Stomach (tissue), 9 donors: ENCODE measurements around the gene ESR2. TPM values are rescaled to one million over a fixed set of nuclear protein-coding genes. Genes with fewer than 3 reads are reported as not detected.

Source experiments
- DNase-seq, 2 donors: peaks; one replicate each; pipeline versions ENCODE4 v3.0.0 to v3.0.0-alpha.2; 2013 to 2019
- H3K27ac ChIP-seq, 5 donors: fragments of 200-600 bp in 4 of 5; sonication (generic) in 4 of 5; one replicate each; pipeline ENCODE4 v1.5.1; 2013 to 2019; ENCODE audit warnings: mild to moderate bottlenecking in 1 of 5, moderate library complexity in 1 of 5
- H3K27me3 ChIP-seq, 3 donors: fragments of 200-600 bp; sonication (generic); one replicate each; pipeline ENCODE4 v1.5.1; 2017 to 2019; ENCODE audit warnings: mixed run types in 1 of 3
- H3K36me3 ChIP-seq, 4 donors: fragments of 200-600 bp; sonication (generic); 1 replicate in 3 of 4; 2 replicates in 1 of 4; pipeline ENCODE4 v1.5.1; 2016 to 2019
- H3K4me1 ChIP-seq, 4 donors: fragments of 200-600 bp; sonication (generic); one replicate each; pipeline ENCODE4 v1.5.1; 2016 to 2019
- H3K4me3 ChIP-seq, 4 donors: fragments of 200-600 bp; sonication (generic) in 3 of 4; one replicate each; pipeline ENCODE4 v1.5.1; 2016 to 2019; ENCODE audit warnings: mild to moderate bottlenecking in 1 of 4
- H3K9me3 ChIP-seq, 4 donors: fragments of 200-600 bp; sonication (generic); one replicate each; pipeline ENCODE4 v1.5.1; 2016 to 2019
- CTCF ChIP-seq, 7 experiments: fragments of 450-650 bp in 4 of 7; fragments of 200-600 bp in 3 of 7; sonication (generic) in 3 of 7; IDR thresholded peaks; one replicate each; pipeline ENCODE4 v1.5.1; 2016 to 2019; ENCODE audit warnings: antibody characterized with exemption in 7 of 7, control low read depth in 2 of 7, mild to moderate bottlenecking in 1 of 7
- EP300 ChIP-seq: sonication (generic); formaldehyde crosslinking; IDR thresholded peaks from one replicate; pipeline ENCODE4 v1.6.1; 2017; ENCODE audit warnings: antibody characterized with exemption
- POLR2A ChIP-seq, 4 donors: fragments of 450-650 bp; IDR thresholded peaks; one replicate each; pipeline ENCODE4 v1.6.1; 2016; ENCODE audit warnings: antibody characterized with exemption in 4 of 4, control low read depth in 2 of 4, mild to moderate bottlenecking in 1 of 4, moderate library complexity in 1 of 4
- POLR2AphosphoS5 ChIP-seq, 3 donors: sonication (generic); formaldehyde crosslinking; IDR thresholded peaks; one replicate each; pipeline ENCODE4 v1.6.1; 2016; ENCODE audit warnings: antibody characterized with exemption in 3 of 3
- WGBS, 5 donors: extraction: QIAGEN DNeasy Blood & Tissue Kit in 3 of 5; methylation state at CpG; one replicate each; pipeline versions ENCODE4 v1.1.5 to v1.1.7; 2013 to 2018; 5-methylcytosine and 5-hydroxymethylcytosine counted together
- intact Hi-C: fragments of 100-400 bp; cut with DNase I; formaldehyde crosslinking; loops from one replicate; pipeline ENCODE4 v1.15.1; 2023; ENCODE audit warnings: low total_unique reads
- polyA plus RNA-seq, 3 donors: library from polyadenylated mRNA; stranded (reverse); fragments of 200-250 nt; gene quantifications; one replicate each; pipeline ENCODE4 v1.2.3, GENCODE V29; 2013
- total RNA-seq, 5 donors: library from RNA; depleted of rRNA; stranded (reverse); fragments of >200 nt; gene quantifications; one replicate each; pipeline versions ENCODE4 v1.1.0 to v1.2.3, GENCODE V29; 2014 to 2016
- donor health status: healthy with polysubstance abuse.
- donor health status: Bipolar disorder and iron deficiency.
- donor health status: healthy.

The ESR2 gene
- total and polyA plus RNA-seq, 8 donors: 0.08 to 1.3 (median 0.58) TPM; not detected in 5

GRCh38 chr14:64244279-64244678 is 49.9 kb downstream of the ESR2 start:
- H3K4me3 ChIP-seq: no peak overlapping the region
- H3K4me1 ChIP-seq: no peaks in the 10 kb centered on the region
- H3K36me3 ChIP-seq: no peaks in the 10 kb centered on the region
- peak; percentile 26 to 59 for DNase-seq
- H3K9me3 ChIP-seq: no peaks in the 10 kb centered on the region
- H3K27ac ChIP-seq: no peak overlapping the region
- 26 to 56% (median 40%) methylated on average over 4 of the region's 4 CpGs for WGBS, 5 donors
- no peaks in the 10 kb centered on the region for H3K27me3 ChIP-seq
- intact Hi-C loops: no loop called here
- TF ChIP-seq POLR2A (IDR thresholded peaks at IDR 0.05) (no peak), EP300 (no peak), POLR2AphosphoS5 (IDR thresholded peaks at IDR 0.05) (no peak), CTCF (IDR thresholded peaks at IDR 0.05) (no peak)

- TF ChIP-seq POLR2AphosphoS5 (IDR thresholded peaks at IDR 0.05) (no peak), EP300 (no peak), CTCF (IDR thresholded peaks at IDR 0.05) (no peak), POLR2A (IDR thresholded peaks at IDR 0.05) (no peak)
- 20 to 41% (median 33%) methylated on average over 2 of the region's 2 CpGs for WGBS, 5 donors
- intact Hi-C loops: no loop called here
These were observed 55.5 kb downstream of the ESR2 start for GRCh38 chr14:64238631-64239030.

DNA sequence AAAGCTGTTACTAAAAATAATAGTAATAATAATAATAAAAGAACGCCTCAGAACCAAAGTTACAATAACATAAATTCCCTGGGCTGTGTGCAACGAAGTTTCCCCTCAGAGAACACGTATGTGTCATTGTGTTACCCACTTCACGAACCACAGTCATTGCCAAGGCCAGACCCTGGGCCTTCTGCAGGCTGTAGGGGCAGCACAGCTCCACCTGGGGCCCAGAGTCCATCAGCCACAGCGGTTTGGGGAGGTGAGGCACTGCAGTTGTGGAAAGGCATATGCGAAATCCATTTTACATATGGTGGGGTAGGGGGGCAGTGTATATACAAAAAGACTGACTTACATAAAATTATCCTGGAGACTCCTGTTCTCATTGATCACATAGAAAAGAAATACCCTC is 56.1 kb downstream of the ESR2 start:
- TF ChIP-seq CTCF (IDR thresholded peaks at IDR 0.05) (no peak), POLR2A (IDR thresholded peaks at IDR 0.05) (no peak), EP300 (no peak), POLR2AphosphoS5 (IDR thresholded peaks at IDR 0.05) (no peak)
- Histone ChIP-seq H3K4me3 (no peak overlapping the region), H3K4me1 (peaks cover 0 to 9% (median 0%) of the 10 kb centered on the region in 4 donors), H3K36me3 (no peaks in the 10 kb centered on the region), H3K27me3 (no peaks in the 10 kb centered on the region), H3K9me3 (no peaks in the 10 kb centered on the region), H3K27ac (no peak overlapping the region)
- DNase-seq: no peak
- 88 to 90% (median 89%) methylated on average over 6 of the region's 6 CpGs for WGBS, 5 donors
- intact Hi-C loops: no loop called here

More at GRCh38 chr14:64238631-64239030, 55.5 kb downstream of the ESR2 start:
- no peaks in the 10 kb centered on the region for H3K9me3 ChIP-seq
- H3K4me3 ChIP-seq: no peak overlapping the region
- H3K36me3 ChIP-seq: no peaks in the 10 kb centered on the region
- DNase-seq: no peak
- H3K4me1 ChIP-seq: peaks cover 0 to 9% (median 0%) of the 10 kb centered on the region in 4 donors
- no peaks in the 10 kb centered on the region for H3K27me3 ChIP-seq
- no peak overlapping the region for H3K27ac ChIP-seq

GRCh38 chr14:64235652-64236640 is 58.2 kb downstream of the ESR2 start:
- Histone ChIP-seq H3K4me1 (peaks cover 0 to 9% (median 0%) of the 10 kb centered on the region in 4 donors), H3K9me3 (no peaks in the 10 kb centered on the region), H3K27me3 (no peaks in the 10 kb centered on the region), H3K4me3 (no peak overlapping the region), H3K36me3 (peaks cover 0 to 14% (median 12%) of the 10 kb centered on the region in 4 donors), H3K27ac (peak overlapping the region in 1 of 5 donors; percentile 43)
- no peak for TF ChIP-seq POLR2AphosphoS5 (IDR thresholded peaks at IDR 0.05)
- TF ChIP-seq EP300: no peak
- no peak for TF ChIP-seq POLR2A (IDR thresholded peaks at IDR 0.05)
- no peak for TF ChIP-seq CTCF (IDR thresholded peaks at IDR 0.05)
- WGBS, 5 donors: 65 to 71% (median 67%) methylated on average over 13 of the region's 13 CpGs
- intact Hi-C loops: no loop called here
- DNase-seq: no peak
